NCI-H748 treated with DMSO at 0.1 percent for 48 hours (cell line): ENCODE measurements around the gene EIF3J.

Experiments used
- DNase-seq: peaks from one replicate; lab custom pipeline; 2025; lab: John Stamatoyannopoulos, UW

The EIF3J gene

DNA sequence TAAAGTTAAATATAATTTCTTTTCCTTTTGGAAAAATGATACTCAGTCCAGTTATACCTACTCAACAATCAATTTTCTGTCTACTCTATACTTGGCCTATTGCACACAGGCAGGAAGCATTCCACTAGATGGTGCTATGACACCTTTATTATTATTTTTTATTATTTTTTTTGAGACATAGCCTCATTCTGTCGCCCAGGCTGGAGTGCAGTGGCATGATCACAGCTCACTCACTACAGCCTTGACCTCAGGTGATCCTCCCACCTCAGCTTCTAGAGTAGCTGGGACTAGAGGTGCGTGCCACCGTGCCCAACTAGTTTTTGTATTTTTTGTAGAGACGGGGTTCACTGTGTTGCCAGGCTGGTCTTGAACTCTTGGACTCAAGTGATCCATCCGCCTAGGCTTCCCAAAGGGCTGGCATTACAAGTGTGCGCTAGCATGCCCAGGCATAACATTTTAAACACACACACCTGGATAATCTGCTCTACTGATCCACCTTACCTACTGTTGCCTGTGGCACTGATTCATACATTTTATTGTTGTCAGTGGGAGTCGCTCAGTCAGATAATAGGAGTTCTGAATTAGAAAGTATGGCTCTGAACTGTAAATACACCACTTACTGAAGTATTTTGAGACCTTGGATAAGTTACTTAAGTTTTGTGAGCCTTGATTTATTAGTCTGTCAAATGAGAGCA lies 56.2 kb downstream of the EIF3J start:
- no peak for DNase-seq

DNA sequence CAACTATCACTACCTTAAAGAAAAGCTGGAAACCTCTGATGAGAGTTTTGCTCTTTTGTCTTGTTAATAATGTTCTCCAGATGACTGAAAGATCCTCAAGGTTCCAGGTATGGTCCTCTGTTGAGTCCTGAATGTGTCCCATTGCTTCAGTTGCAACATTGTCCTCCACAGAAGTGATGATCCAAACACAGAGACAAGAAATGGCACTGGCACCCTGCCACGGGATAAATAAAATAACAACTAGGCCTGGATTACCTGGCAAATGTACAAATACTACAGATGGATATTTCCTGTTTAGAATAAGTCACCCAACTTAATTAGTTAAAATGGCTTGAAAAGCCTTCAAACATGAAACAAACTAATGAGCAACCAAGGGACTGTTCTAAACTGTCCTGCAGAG lies 58.3 kb downstream of the EIF3J start:
- DNase-seq, result no peak

DNA sequence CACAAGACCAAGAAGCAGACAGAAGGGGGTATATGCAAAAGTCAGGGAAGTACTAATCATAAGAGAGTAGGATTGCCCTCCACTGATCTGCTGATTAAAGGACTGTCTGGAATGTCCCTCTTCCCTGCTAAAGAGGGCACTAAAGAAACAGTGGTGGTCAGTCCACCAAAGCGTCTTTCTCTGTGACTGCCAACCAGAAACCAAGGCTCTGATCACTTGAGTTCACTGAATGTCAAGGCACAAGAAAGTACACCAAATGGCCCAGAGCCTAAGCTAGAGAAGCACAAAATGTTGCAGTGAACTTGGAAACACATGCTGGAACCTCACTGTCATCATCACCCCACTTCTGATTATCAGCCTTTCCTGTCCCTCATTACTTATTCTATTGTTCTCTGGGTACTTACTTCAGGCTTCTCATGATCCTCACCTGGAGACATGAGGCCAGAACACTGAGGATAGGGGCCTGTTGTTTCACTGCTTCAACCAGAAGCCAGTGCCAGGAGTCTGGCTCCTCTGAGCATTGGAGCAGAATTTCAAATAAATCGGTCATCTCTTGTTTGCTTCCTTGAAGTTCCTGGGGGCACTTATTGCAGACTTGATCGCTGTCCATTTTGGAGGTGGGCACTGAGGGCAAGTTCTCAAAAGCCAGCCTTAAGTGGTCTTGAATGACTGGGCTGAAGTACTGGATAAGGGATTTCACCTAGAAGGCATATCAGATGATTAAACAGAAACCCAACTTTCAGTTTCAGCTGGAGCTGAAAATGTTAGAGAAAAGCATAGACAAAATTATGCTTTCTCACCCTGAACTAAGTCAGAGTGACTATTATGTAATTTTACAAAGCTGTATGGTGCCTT lies 58.9 kb downstream of the EIF3J start:
- DNase-seq, result no peak

DNA sequence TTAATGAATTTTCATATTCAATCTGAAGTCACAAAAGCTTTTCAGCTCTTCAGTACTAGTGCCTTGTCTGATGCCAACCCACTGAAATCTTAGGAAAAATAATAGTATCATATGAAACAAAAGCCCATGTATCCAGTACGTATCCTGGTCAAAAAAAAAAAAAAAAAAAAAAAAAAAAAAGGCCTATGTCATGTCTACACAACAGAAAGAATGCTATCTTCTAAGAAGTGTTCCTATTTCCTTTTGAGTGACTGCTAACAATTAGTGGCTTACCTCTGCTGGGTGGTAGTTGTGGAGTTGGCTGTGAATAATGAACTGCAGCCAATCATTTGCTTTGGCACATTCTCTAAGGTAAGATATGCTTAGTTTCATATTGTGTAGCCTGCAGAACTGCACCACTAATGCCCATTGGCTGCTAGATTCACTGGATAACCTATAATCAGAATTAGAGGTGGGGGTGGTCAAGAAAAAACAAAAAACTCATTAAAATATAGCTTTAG lies 59.6 kb downstream of the EIF3J start:
- no peak for DNase-seq

DNA sequence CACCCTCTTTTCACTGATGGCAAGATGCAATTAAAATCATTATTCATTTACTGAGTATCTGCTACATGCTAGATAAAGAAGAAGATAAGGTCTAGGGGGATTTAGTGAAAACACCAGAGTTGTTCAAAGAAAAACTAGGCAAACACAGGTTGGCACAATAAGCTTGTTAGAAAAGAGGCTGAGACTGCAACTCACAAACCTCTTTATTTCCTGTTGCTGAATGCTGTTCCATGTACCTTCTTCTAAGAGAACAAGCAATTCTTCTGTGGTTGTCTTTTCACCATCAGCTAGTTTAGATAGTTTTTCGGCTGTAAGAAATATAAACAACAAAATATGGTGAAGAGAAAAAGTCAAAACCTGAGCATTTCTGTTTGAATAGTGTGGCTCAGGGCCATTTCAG lies 61.1 kb downstream of the EIF3J start:
- no peak for DNase-seq

DNA sequence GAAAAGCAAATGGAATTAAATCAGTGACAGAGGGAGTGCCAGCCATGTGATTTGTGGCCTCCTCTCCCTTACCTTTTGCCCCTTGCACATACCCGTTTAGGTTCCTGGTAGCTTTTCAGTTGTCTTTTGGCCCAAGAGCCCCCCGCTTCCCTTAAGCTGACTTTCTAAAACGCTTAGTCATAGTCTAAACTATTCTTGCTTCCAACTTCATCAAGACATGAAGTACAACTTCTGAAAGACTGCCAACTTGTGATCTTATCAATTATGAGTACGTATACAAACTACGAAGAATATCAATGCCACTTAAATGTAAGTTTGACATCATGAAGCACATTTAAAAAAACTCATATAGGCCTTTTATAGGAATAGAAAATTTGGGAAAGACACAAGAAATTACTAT lies 61.9 kb downstream of the EIF3J start:
- no peak for DNase-seq

DNA sequence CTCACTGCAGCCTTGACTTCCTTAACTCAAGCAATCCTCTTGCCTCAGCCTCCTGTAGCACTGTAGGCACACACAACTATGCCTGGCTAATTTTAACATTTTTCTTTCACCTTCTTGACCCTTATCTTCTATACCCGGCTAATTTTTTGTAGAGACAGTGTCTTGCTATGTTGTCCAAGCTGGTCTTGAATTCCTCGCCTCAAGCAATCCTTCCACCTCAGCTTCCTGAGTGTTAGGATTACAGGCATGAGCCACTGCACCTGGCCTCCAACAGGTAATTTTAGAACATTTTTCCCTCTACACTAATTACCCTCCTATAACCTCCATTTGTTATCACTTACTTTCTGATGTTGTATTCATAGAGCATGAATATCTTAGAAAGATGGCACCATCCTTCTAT lies 66.2 kb downstream of the EIF3J start:
- no peak for DNase-seq

DNA sequence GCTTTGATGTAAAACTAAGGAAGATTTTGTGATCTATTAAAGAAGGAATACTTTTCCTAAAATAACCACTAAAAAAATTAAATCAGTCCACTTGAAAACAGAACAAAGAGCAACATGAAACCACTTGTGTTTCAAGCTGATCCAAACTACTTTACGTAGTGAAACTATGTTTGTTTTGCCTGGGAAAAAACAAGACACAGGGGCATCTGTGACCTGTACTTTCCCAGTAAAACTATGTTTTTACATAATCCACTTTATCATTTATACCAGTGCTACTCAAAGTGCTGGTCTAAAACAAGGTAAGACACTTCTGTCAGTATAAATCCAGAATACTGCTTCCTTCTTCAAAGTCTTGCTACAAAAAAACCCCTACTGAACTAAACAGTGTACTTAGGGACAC lies 69.8 kb downstream of the EIF3J start:
- no peak for DNase-seq
